Glutamatergic neuron (in vitro differentiated cells): ENCODE results near the gene ATP5F1D. TPM values are rescaled to one million over a fixed set of nuclear protein-coding genes. Genes with fewer than 3 reads are reported as not detected.

Experiments used
- DNase-seq: peaks from one replicate; pipeline ENCODE4 v3.0.0; 2022
- H3K27ac Mint-ChIP-seq: one replicate; pipeline ENCODE4 v1.8.0; 2020; ENCODE audit warnings: mild to moderate bottlenecking, mixed read lengths, inconsistent platforms; ENCODE audit not compliant: unreplicated experiment
- H3K27me3 Mint-ChIP-seq: one replicate; pipeline ENCODE4 v1.8.0; 2020; ENCODE audit warnings: mild to moderate bottlenecking, moderate library complexity, mixed read lengths, inconsistent platforms; ENCODE audit not compliant: unreplicated experiment
- H3K36me3 Mint-ChIP-seq: one replicate; pipeline ENCODE4 v1.8.0; 2020; ENCODE audit warnings: mild to moderate bottlenecking, mixed read lengths, inconsistent platforms; ENCODE audit not compliant: unreplicated experiment
- H3K4me1 Mint-ChIP-seq: one replicate; pipeline ENCODE4 v1.8.0; 2020; ENCODE audit warnings: mild to moderate bottlenecking, low read depth, mixed read lengths, inconsistent platforms; ENCODE audit not compliant: unreplicated experiment
- H3K4me3 Mint-ChIP-seq: one replicate; pipeline ENCODE4 v1.8.0; 2020; ENCODE audit warnings: mild to moderate bottlenecking, mixed read lengths, inconsistent platforms; ENCODE audit not compliant: unreplicated experiment
- H3K9me3 Mint-ChIP-seq: one replicate; pipeline ENCODE4 v1.8.0; 2020; ENCODE audit warnings: mild to moderate bottlenecking, moderate library complexity, mixed read lengths, inconsistent platforms; ENCODE audit not compliant: unreplicated experiment
- CTCF ChIP-seq: fragments of 200-600 bp; sonication (generic); IDR thresholded peaks from one replicate; pipeline ENCODE4 v1.5.0; 2021; ENCODE audit not compliant: partially characterized antibody, unreplicated experiment
- total RNA-seq: library from RNA; stranded (reverse); fragmentation: NEBNext Ultra II Directional; extraction: Animal tissue kit (Norgen Biotek cat#: 25700); gene quantifications from one replicate; pipeline ENCODE4 v1.2.1, GENCODE V29; 2021; ENCODE audit not compliant: unreplicated experiment

The ATP5F1D gene
- total RNA-seq, 1 donor from 2014 or later = 129 TPM

DNA sequence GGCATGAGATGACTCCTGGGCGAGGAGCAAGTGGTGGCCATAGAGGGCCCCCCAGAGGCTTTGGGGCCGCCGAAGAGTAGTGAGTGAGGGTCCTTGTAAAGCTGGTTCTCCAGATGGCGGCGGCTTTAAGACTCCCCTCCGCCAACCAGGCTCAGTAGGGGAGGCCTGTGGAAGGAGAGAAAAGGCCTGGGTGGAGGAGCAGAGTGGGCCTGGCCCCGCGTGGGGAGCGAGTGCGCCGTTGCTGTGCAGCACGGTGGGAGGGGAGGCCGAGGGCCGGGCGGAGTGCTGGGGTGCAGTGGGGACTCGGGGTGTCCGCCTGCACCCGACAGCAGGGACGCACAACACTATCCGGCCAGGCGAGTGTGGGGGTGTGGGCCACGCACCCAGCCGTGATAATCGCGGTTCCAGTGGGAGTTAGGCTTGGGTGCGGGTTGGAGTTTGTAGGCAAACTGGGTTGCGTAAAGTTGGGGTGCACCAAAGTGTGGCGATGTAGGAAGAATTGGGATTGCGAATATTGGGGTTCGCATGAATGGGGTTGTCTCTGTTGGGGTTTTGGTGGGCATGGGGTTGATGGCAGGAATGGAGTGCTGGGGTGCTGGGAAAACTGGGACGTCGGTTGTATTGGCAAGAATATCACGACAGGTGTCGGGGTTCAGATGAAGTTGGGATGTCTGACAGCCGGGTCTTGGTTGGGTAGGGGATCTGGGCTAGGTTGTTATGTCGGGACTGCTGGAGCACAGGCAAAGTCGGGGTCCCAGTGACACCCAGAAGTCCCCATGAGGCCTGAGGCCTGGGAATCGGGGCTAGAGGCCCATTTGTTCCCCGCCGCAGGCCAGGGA is 26.9 kb downstream of the ATP5F1D start:
- Mint-ChIP-seq H3K4me1 (peaks cover 40% of the 10 kb centered on the region), H3K4me3 (peak overlapping the region; percentile 76)

GRCh38 chr19:1269065-1269477 is 27.5 kb downstream of the ATP5F1D start, which contains the start of gene CIRBP:
Gene CIRBP, plus strand, starts transcription at chr19:1269332. Its CDS starts 1,602 bp downstream, at chr19:1270934.
- peak; percentile 99 for DNase-seq
- Mint-ChIP-seq H3K9me3 (peaks cover 24% of the 10 kb centered on the region), H3K27me3 (peaks cover 22% of the 10 kb centered on the region), H3K36me3 (no peaks in the 10 kb centered on the region), H3K4me1 (peaks cover 44% of the 10 kb centered on the region), H3K27ac (peak within 1 kb of the TSS; percentile 90), H3K4me3 (peak within 1 kb of the TSS; percentile 89)
- TF ChIP-seq CTCF = no peak

More for the DNA sequence above, 26.9 kb downstream of the ATP5F1D start:
- peak overlapping the region; percentile 90 for H3K27ac Mint-ChIP-seq
- TF ChIP-seq CTCF = no peak
- H3K27me3 Mint-ChIP-seq = peaks cover 18% of the 10 kb centered on the region
- H3K36me3 Mint-ChIP-seq = no peaks in the 10 kb centered on the region
- no peak for DNase-seq
- peaks cover 19% of the 10 kb centered on the region for H3K9me3 Mint-ChIP-seq

GRCh38 chr19:1269478-1270212 is 28.1 kb downstream of the ATP5F1D start:
- H3K36me3 Mint-ChIP-seq = no peaks in the 10 kb centered on the region
- DNase-seq = peak; percentile 89
- H3K4me3 Mint-ChIP-seq = peak overlapping the region; percentile 89
- peaks cover 21% of the 10 kb centered on the region for H3K27me3 Mint-ChIP-seq
- H3K4me1 Mint-ChIP-seq = peaks cover 44% of the 10 kb centered on the region
- no peak for TF ChIP-seq CTCF
- H3K9me3 Mint-ChIP-seq = peaks cover 22% of the 10 kb centered on the region
- H3K27ac Mint-ChIP-seq = peak overlapping the region; percentile 73

GRCh38 chr19:1270213-1270853 is 28.8 kb downstream of the ATP5F1D start:
- Mint-ChIP-seq H3K36me3 (no peaks in the 10 kb centered on the region), H3K27ac (peak overlapping the region; percentile 73), H3K9me3 (peaks cover 22% of the 10 kb centered on the region), H3K4me1 (peaks cover 37% of the 10 kb centered on the region), H3K4me3 (peak overlapping the region; percentile 89), H3K27me3 (peaks cover 20% of the 10 kb centered on the region)
- no peak for DNase-seq
- no peak for TF ChIP-seq CTCF
